Nephron progenitor cell (in vitro differentiated cells): ENCODE measurements around the gene PRDX1.
"Not testable (repeated sequence)": the region's sequence is repeated elsewhere in the genome, so short reads cannot be mapped to it uniquely, and the experiment has no call there.

Experiments used
- DNase-seq: peaks from one replicate; pipeline ENCODE4 v3.0.0; 2021
- H3K27ac Mint-ChIP-seq: 2 replicates; pipeline ENCODE4 v1.8.0; 2021; ENCODE audit warnings: mild to moderate bottlenecking, moderate library complexity, mixed read lengths
- H3K27me3 Mint-ChIP-seq: 2 replicates; pipeline ENCODE4 v1.8.0; 2021; ENCODE audit warnings: mild to moderate bottlenecking, low read depth, mixed read lengths; ENCODE audit not compliant: poor library complexity
- H3K36me3 Mint-ChIP-seq: 2 replicates; pipeline ENCODE4 v1.8.0; 2021; ENCODE audit warnings: low read depth, mixed read lengths
- H3K4me1 Mint-ChIP-seq: 2 replicates; pipeline ENCODE4 v1.8.0; 2021; ENCODE audit warnings: mixed read lengths
- H3K4me3 Mint-ChIP-seq: 2 replicates; pipeline ENCODE4 v1.8.0; 2021; ENCODE audit warnings: mild to moderate bottlenecking, moderate library complexity, mixed read lengths
- H3K9me3 Mint-ChIP-seq: 2 replicates; pipeline ENCODE4 v1.8.0; 2021; ENCODE audit warnings: mild to moderate bottlenecking, moderate library complexity, mixed read lengths
- CTCF ChIP-seq: fragments of 200-600 bp; sonication (generic); IDR thresholded peaks from 2 replicates; pipeline ENCODE4 v1.5.0; 2021; ENCODE audit warnings: antibody characterized with exemption

The PRDX1 gene

GRCh38 chr1:45531873-45532272 lies 10.2 kb upstream of the PRDX1 start:
- H3K27ac Mint-ChIP-seq: no peak overlapping the region
- H3K4me1 Mint-ChIP-seq: peaks cover 25% of the 10 kb centered on the region
- no peaks in the 10 kb centered on the region for H3K36me3 Mint-ChIP-seq
- H3K4me3 Mint-ChIP-seq: no peak overlapping the region
- H3K9me3 Mint-ChIP-seq: no peaks in the 10 kb centered on the region
- no peak for DNase-seq
- H3K27me3 Mint-ChIP-seq: peaks cover 10% of the 10 kb centered on the region
- TF ChIP-seq CTCF: no peak

- H3K36me3 Mint-ChIP-seq: no peaks in the 10 kb centered on the region
Measured at GRCh38 chr1:45530632-45531135, 9.0 kb upstream of the PRDX1 start.

GRCh38 chr1:45526135-45526644 lies 4.5 kb upstream of the PRDX1 start:
- no peaks in the 10 kb centered on the region for H3K9me3 Mint-ChIP-seq
- TF ChIP-seq CTCF: no peak
- H3K27me3 Mint-ChIP-seq: peaks cover 7% of the 10 kb centered on the region
- no peaks in the 10 kb centered on the region for H3K36me3 Mint-ChIP-seq
- H3K4me1 Mint-ChIP-seq: peaks cover 47% of the 10 kb centered on the region
- peak overlapping the region; percentile 13 for H3K27ac Mint-ChIP-seq
- H3K4me3 Mint-ChIP-seq: no peak overlapping the region
- DNase-seq: no peak

More at GRCh38 chr1:45530632-45531135, 9.0 kb upstream of the PRDX1 start:
- peaks cover 23% of the 10 kb centered on the region for H3K4me1 Mint-ChIP-seq
- peaks cover 10% of the 10 kb centered on the region for H3K27me3 Mint-ChIP-seq
- no peak for DNase-seq
- H3K27ac Mint-ChIP-seq: no peak overlapping the region
- no peaks in the 10 kb centered on the region for H3K9me3 Mint-ChIP-seq
- H3K4me3 Mint-ChIP-seq: no peak overlapping the region
- TF ChIP-seq CTCF: no peak

GRCh38 chr1:45523975-45524374 lies 2.3 kb upstream of the PRDX1 start:
- peaks cover 53% of the 10 kb centered on the region for H3K4me1 Mint-ChIP-seq

GRCh38 chr1:45523516-45523915 lies 1.8 kb upstream of the PRDX1 start:
- H3K4me1 Mint-ChIP-seq: peaks cover 54% of the 10 kb centered on the region
- not testable (repeated sequence) for H3K9me3 Mint-ChIP-seq, H3K27me3 Mint-ChIP-seq, H3K4me3 Mint-ChIP-seq, DNase-seq, H3K36me3 Mint-ChIP-seq, H3K27ac Mint-ChIP-seq

More at GRCh38 chr1:45523975-45524374, 2.3 kb upstream of the PRDX1 start:
- H3K4me3 Mint-ChIP-seq, DNase-seq, H3K36me3 Mint-ChIP-seq, H3K27me3 Mint-ChIP-seq, H3K9me3 Mint-ChIP-seq, H3K27ac Mint-ChIP-seq: not testable (repeated sequence)

- Mint-ChIP-seq H3K27ac (peak overlapping the region; percentile 49), H3K36me3 (no peaks in the 10 kb centered on the region), H3K9me3 (no peaks in the 10 kb centered on the region), H3K4me1 (peaks cover 48% of the 10 kb centered on the region), H3K4me3 (peak overlapping the region; percentile 97), H3K27me3 (no peaks in the 10 kb centered on the region)
- TF ChIP-seq CTCF: no peak
- no peak for DNase-seq
Measured at GRCh38 chr1:45522324-45523104, 830 bp upstream of the PRDX1 start.

- Mint-ChIP-seq H3K36me3 (peaks cover 26% of the 10 kb centered on the region), H3K4me3 (peak overlapping the region; percentile 97), H3K4me1 (peaks cover 46% of the 10 kb centered on the region)
- not testable (repeated sequence) for H3K9me3 Mint-ChIP-seq, H3K27me3 Mint-ChIP-seq, DNase-seq, H3K27ac Mint-ChIP-seq
Measured at GRCh38 chr1:45519774-45520173, 1.9 kb downstream of the PRDX1 start.
